ENCODE results near the gene C1orf21.

Gene C1orf21

DNA sequence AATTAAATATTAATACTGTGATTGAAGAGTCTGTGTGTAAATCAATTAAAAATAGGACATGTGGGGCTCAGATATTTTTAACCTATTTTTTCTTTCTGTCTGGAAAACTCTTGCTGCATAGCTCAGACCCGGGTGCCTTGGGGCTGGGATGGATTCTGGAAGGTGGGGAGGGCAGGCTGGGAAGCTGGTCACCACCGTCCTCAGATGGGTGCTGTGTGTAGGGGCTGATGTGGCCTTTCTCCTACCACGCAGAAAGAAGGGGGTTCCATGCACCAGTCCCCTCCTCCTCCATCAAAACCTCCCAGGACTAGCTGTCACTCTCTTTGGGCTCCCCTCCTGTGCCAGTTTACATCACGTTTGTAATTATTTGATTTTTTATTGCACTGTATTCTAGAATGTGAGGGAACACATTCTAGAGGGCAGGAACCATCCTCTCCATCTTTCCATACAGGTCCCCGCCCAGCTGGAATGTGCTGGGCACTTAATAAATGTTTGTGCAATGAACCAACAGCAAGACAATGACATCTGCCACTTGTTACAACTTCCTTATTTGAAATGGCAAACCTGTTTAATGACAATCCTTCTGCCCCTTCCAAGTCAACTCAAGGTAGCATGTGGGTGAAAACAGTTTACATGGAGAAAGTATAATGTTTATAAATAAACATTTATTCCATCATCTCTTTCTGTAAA, 263.5 kb downstream of the C1orf21 start:
- no peak for DNase-seq (ENCODE audit: low spot score)

- peak; percentile 26 for DNase-seq (ENCODE audit: low spot score)
These were observed 268.4 kb downstream of the C1orf21 start for GRCh38 chr1:184655185-184655584.

DNA sequence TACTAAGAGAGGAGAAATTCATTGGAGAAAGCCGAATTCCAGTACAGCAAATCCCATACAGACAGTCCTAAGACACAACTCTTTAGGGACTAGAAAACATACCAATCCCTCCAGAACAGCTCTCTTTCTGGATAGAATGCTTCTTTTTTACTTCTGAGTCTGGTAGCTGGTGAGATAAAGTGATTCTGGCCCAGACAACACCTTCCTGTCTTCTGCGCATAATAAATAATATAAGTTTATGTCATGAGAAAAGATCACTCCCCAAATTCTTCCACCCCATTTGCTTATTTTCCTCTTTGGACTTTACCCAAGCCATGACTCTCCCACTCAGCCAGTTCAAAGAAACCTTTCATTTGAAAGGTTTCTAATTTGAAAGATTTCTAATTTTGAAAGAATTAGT, 269.4 kb downstream of the C1orf21 start:
- peak; percentile 29 for DNase-seq (ENCODE audit: low spot score)

GRCh38 chr1:184658055-184658454, 271.2 kb downstream of the C1orf21 start:
- no peak for DNase-seq (ENCODE audit: low spot score)

- no peak for DNase-seq (ENCODE audit: low spot score)
These were observed 273.8 kb downstream of the C1orf21 start for GRCh38 chr1:184660462-184661191.

DNA sequence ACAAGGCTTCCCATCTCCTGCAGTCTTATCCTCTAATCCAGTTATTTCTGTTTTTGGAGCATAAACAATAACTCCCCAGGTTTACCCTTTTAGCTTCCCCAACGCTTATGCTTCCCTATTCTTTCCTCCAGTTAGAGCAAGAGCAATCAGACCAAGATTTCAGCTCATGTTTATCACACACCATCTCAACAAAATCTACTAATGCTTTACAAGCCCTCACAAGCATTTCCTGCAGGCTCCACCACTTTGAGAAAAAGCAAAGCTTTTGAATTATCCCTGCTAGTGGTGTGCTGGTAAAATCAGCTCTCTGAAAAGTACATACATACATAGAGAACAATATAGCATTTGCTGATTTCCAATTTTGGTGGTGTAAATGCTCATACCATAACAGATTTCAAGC, 275.0 kb downstream of the C1orf21 start:
- DNase-seq (ENCODE audit: low spot score): no peak

- DNase-seq (ENCODE audit: low spot score): peak; percentile 74
These were observed 277.3 kb downstream of the C1orf21 start for GRCh38 chr1:184664042-184664660.

DNA sequence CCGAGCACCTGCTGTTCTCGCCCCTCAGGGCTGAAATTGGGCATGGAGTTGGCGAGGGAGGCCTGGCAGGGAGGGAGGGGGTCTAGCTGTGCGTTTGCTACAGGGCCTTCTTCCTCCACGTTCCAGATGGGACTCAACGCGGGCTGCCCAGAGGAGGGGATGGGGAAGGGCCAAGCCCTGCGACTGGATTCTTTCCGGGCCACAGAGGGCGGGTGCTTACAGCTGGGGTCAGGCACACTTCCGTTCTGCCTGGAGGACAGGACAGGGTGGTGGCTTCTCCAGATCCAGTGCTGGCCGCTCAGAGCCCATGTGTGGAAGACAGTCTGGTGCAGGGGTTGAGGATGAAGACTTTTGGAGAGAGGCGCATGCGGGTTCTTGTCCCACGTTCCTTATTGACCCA, 277.8 kb downstream of the C1orf21 start:
- no peak for DNase-seq (ENCODE audit: low spot score)

GRCh38 chr1:184665360-184665759, 278.5 kb downstream of the C1orf21 start:
- DNase-seq (ENCODE audit: low spot score): no peak

DNA sequence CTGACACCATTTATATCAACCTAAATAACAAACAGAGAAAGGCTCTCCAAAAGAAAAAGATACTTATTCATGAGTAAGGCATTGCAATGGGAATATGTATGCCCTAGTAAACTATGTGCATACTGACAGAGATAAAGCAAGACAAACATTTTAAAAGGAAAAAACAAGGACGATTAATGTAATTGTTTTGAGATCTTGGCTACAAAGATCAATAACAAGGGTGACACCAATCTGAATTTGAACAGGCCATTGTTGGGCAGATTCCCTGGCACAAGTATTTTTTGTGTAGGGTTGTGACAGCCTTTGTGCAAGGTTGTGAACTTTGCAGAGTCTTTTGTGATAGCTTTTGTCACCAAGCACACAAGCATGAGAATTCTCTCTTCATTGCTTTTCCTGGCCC, 282.6 kb downstream of the C1orf21 start:
- no peak for DNase-seq (ENCODE audit: low spot score)

GRCh38 chr1:184672013-184672726, 285.3 kb downstream of the C1orf21 start:
- DNase-seq (ENCODE audit: low spot score): no peak

GRCh38 chr1:184673305-184673704, 286.5 kb downstream of the C1orf21 start:
- DNase-seq (ENCODE audit: low spot score): no peak

GRCh38 chr1:184677344-184677743, 290.5 kb downstream of the C1orf21 start:
- DNase-seq (ENCODE audit: low spot score): no peak
